Endothelial cell of umbilical vein (primary cell): Measurements from ENCODE around the gene INSIG2. TPM values are rescaled to one million over a fixed set of nuclear protein-coding genes. Genes with fewer than 3 reads are reported as not detected.

Experiments used
- BruUV-seq: library from RNA; stranded (reverse); fragments of 400-500 nt; replicated peaks from 2 replicates; lab custom pipeline; 2021; lab: Mats Ljungman, UMichigan
- CTCF ChIA-PET: fragments of 300-600, 350-600 bp; sonication (Branson Sonifier 250); formaldehyde crosslinking; loops from one replicate; lab custom pipeline; 2021; ENCODE audit warnings: antibody characterized with exemption, inconsistent platforms; lab: Charles Lee
- POLR2A ChIA-PET: fragments of 300-600, 350-600 bp; sonication (Branson Sonifier 250); formaldehyde crosslinking; loops from one replicate; lab custom pipeline; 2021; ENCODE audit warnings: antibody characterized with exemption, inconsistent platforms; lab: Charles Lee
- DNase-seq: peaks from one replicate; pipeline ENCODE4 v3.0.0-alpha.2; 2011; ENCODE audit warnings: low read depth, low spot score
- FAIRE-seq: peaks from 2 replicates; lab custom pipeline; 2011; peaks lifted over from hg19 to GRCh38; lab: Jason Lieb, UNC
- H2AFZ ChIP-seq: 2 replicates; pipeline ENCODE4 v1.6.0; 2012; ENCODE audit warnings: low read depth, low read length, control low read depth, inconsistent platforms
- H3K27ac ChIP-seq: 2 replicates; pipeline ENCODE4 v1.5.1; 2011; ENCODE audit warnings: low read depth, mild to moderate bottlenecking, control low read depth, low read length, moderate library complexity; ENCODE audit not compliant: insufficient read depth
- H3K27me3 ChIP-seq, 2 experiments: 2 replicates each; pipeline versions ENCODE4 v1.6.0 to v1.6.1; 2011; ENCODE audit warnings: low read length in 2 of 2, mixed read lengths in 1 of 2; ENCODE audit not compliant: control insufficient read depth in 2 of 2, insufficient read depth in 2 of 2
- H3K36me3 ChIP-seq, 2 experiments: 2 replicates in 1 of 2; 3 replicates in 1 of 2; pipeline ENCODE4 v1.5.1; 2011; ENCODE audit warnings: low read length in 2 of 2, mild to moderate bottlenecking in 1 of 2, moderate library complexity in 1 of 2; ENCODE audit not compliant: control insufficient read depth in 2 of 2, insufficient read depth in 2 of 2; ENCODE audit errors: extremely low read depth in 1 of 2
- H3K4me1 ChIP-seq: 3 replicates; pipeline ENCODE4 v1.5.1; 2011; ENCODE audit warnings: mild to moderate bottlenecking, low read length; ENCODE audit not compliant: control insufficient read depth, insufficient read depth; ENCODE audit errors: extremely low read depth
- H3K4me2 ChIP-seq: 2 replicates; pipeline ENCODE4 v1.6.1; 2011; ENCODE audit warnings: low read length, control low read depth, mixed read lengths; ENCODE audit not compliant: insufficient read depth
- H3K4me3 ChIP-seq, 3 experiments: fragments of 200-600 bp in 1 of 3; sonication (generic), shearing (Covaris generic) in 1 of 3; replicated peaks in 1 of 3; 2 replicates each; pipeline ENCODE4 v1.5.1; 2011 to 2016; ENCODE audit warnings: control low read depth in 3 of 3, low read length in 3 of 3, mild to moderate bottlenecking in 2 of 3, inconsistent platforms in 1 of 3, low read depth in 1 of 3, moderate library complexity in 1 of 3; ENCODE audit not compliant: insufficient read depth in 1 of 3
- H3K79me2 ChIP-seq: 2 replicates; pipeline ENCODE4 v1.6.0; 2012; ENCODE audit warnings: low read length, inconsistent platforms; ENCODE audit not compliant: control insufficient read depth, insufficient read depth
- H3K9ac ChIP-seq: replicated peaks from 2 replicates; pipeline ENCODE3; 2011; ENCODE audit warnings: low read length, control low read depth; ENCODE audit not compliant: insufficient read depth; ENCODE audit errors: extremely low read depth
- H3K9me1 ChIP-seq: replicated peaks from 3 replicates; pipeline ENCODE4 v1.6.0; 2011; ENCODE audit warnings: mild to moderate bottlenecking, low read length; ENCODE audit not compliant: control insufficient read depth, insufficient read depth; ENCODE audit errors: extremely low read depth
- H3K9me3 ChIP-seq: replicated peaks from 2 replicates; pipeline ENCODE4 v1.5.1; 2012; ENCODE audit warnings: low read length, inconsistent platforms; ENCODE audit not compliant: control insufficient read depth, insufficient read depth
- H4K20me1 ChIP-seq: replicated peaks from 2 replicates; pipeline ENCODE3; 2011; ENCODE audit warnings: mild to moderate bottlenecking, low read length; ENCODE audit not compliant: control insufficient read depth, insufficient read depth; ENCODE audit errors: extremely low read depth
- CTCF ChIP-seq, 2 donors: IDR thresholded peaks; 1 replicate in 1 of 2; 2 replicates in 1 of 2; pipeline ENCODE4 v1.5.1; 2011; ENCODE audit warnings: low read length in 2 of 2, mild to moderate bottlenecking in 2 of 2, moderate library complexity in 2 of 2, control low read depth in 1 of 2, inconsistent platforms in 1 of 2, low read depth in 1 of 2; ENCODE audit not compliant: insufficient read depth in 1 of 2; ENCODE audit errors: extremely low read depth in 1 of 2
- EZH2 ChIP-seq: IDR thresholded peaks from 2 replicates; pipeline ENCODE4 v1.6.1; 2012; ENCODE audit warnings: borderline replicate concordance, low read depth, mild to moderate bottlenecking, moderate library complexity, low read length, inconsistent platforms; ENCODE audit not compliant: severe bottlenecking
- FOS ChIP-seq: IDR thresholded peaks from 2 replicates; pipeline ENCODE4 v1.6.1; 2011; ENCODE audit warnings: mild to moderate bottlenecking, low read length, moderate library complexity, borderline replicate concordance; ENCODE audit not compliant: insufficient read depth
- GATA2 ChIP-seq: IDR thresholded peaks from 2 replicates; pipeline ENCODE4 v1.7.0; 2011; ENCODE audit warnings: low read depth, mild to moderate bottlenecking, moderate library complexity, mixed read lengths, low read length; ENCODE audit not compliant: insufficient read length, insufficient read depth
- JUN ChIP-seq: IDR thresholded peaks from 2 replicates; pipeline ENCODE4 v1.6.1; 2011; ENCODE audit warnings: borderline replicate concordance, low read depth; ENCODE audit not compliant: insufficient read length, insufficient read depth
- MAX ChIP-seq: IDR thresholded peaks from 2 replicates; pipeline ENCODE4 v1.6.1; 2011; ENCODE audit not compliant: insufficient read depth, insufficient read length
- MYC ChIP-seq: IDR thresholded peaks from one replicate; pipeline ENCODE4 v1.6.1; 2011; ENCODE audit warnings: mild to moderate bottlenecking, low read depth, low read length
- POLR2A ChIP-seq: IDR thresholded peaks from 2 replicates; pipeline ENCODE4 v1.6.1; 2012; ENCODE audit warnings: low read depth, mild to moderate bottlenecking, control low read depth, low read length
- POLR2AphosphoS5 ChIP-seq: IDR thresholded peaks from 2 replicates; pipeline ENCODE4 v1.6.1; 2012; ENCODE audit warnings: low read depth, mild to moderate bottlenecking, control low read depth, low read length, moderate library complexity; ENCODE audit not compliant: insufficient read depth
- dilution Hi-C: fragments of 300-500 bp; cut with MboI; formaldehyde crosslinking; loops from one replicate; pipeline ENCODE4 v1.15.0; 2019; ENCODE audit warnings: low sequenced_read_pairs; ENCODE audit not compliant: extremely low pct_ligation_motif_present
- intact Hi-C: fragments of 100-400 bp; cut with micrococcal nuclease; formaldehyde crosslinking; loops from one replicate; pipeline ENCODE4 v1.10.0; 2022
- polyA plus RNA-seq, 4 experiments: library from polyadenylated mRNA; depleted of rRNA in 3 of 4; stranded (reverse) in 3 of 4; unstranded in 1 of 4; fragments of >200 nt; gene quantifications; 2 replicates each; pipeline versions ENCODE4 v1.2.1 to v1.2.3, GENCODE V29; 2011 to 2012; ENCODE audit warnings: missing spikeins in 1 of 4
- total RNA-seq: library from RNA; stranded (reverse); gene quantifications from 2 replicates; pipeline ENCODE4 v1.2.3, GENCODE V29; 2021

The INSIG2 gene
- total and polyA plus RNA-seq, 2 donors (not counting 3 experiments of a cell fraction or from before 2014, with no cell fraction given), result 24.1 to 26.9 TPM

GRCh38 chr2:118103951-118104940 lies 16.0 kb downstream of the INSIG2 start:
- DNase-seq (no peak), FAIRE-seq (no peak)
- no peaks in the 10 kb centered on the region for H3K27me3 ChIP-seq
- H3K9me1 ChIP-seq, result no peaks in the 10 kb centered on the region
- peaks cover 12% of the 10 kb centered on the region for H3K79me2 ChIP-seq
- peaks cover 2 to 12% of the 10 kb centered on the region in 2 experiments for H3K36me3 ChIP-seq
- H3K9me3 ChIP-seq, result no peaks in the 10 kb centered on the region
- CTCF ChIA-PET, result interaction anchor here (2.0 kb wide), 1 partner anchor 15 kb away, joined by 4 read pairs; no protein-coding TSS in a partner anchor
- TF ChIP-seq JUN (no peak), EZH2 (no peak), GATA2 (no peak), MYC (no peak), MAX (no peak), POLR2A (no peak)
- dilution Hi-C loops (no loop called here), intact Hi-C loops (loop anchor here (1.0 kb wide), 1 partner anchor 12 kb away; no protein-coding TSS in a partner anchor)
- no peak overlapping the region for H3K4me3 ChIP-seq
- BruUV-seq, result no TSS peak
- H4K20me1 ChIP-seq, result no peaks in the 10 kb centered on the region
- no peaks in the 10 kb centered on the region for H3K4me1 ChIP-seq
- no peak overlapping the region for H3K27ac ChIP-seq
- no peak overlapping the region for H3K4me2 ChIP-seq
- H3K9ac ChIP-seq, result no peak overlapping the region
- H2AFZ ChIP-seq, result no peak overlapping the region
- POLR2A ChIA-PET, result no interaction called here

- no peak for TF ChIP-seq POLR2A
- no peak for TF ChIP-seq JUN
- no peak for TF ChIP-seq CTCF (IDR thresholded peaks at IDR 0.05; ENCODE audit: extremely low read depth in 1 of 2, insufficient read depth in 1 of 2, low read depth in 1 of 2, low read length in 2 of 2)
- TF ChIP-seq EZH2, result no peak
- TF ChIP-seq MAX, result no peak
- no peak for TF ChIP-seq POLR2AphosphoS5
- TF ChIP-seq MYC, result no peak
- no peak for TF ChIP-seq FOS
- no peak for TF ChIP-seq GATA2
- no TSS peak for BruUV-seq
- intact Hi-C loops (no loop called here), dilution Hi-C loops (no loop called here)
- no peaks in the 10 kb centered on the region for H3K9me3 ChIP-seq
- H3K4me2 ChIP-seq, result no peak overlapping the region
- DNase-seq (no peak), FAIRE-seq (no peak)
- no peak overlapping the region for H3K9ac ChIP-seq
- H3K36me3 ChIP-seq, result peaks cover 0 to 12% of the 10 kb centered on the region in 2 experiments
- CTCF ChIA-PET, result interaction anchor here (1.1 to 2.0 kb wide), 3 partner anchors 14 to 59 kb away, joined by 3 to 6 read pairs (median 4); no protein-coding TSS in a partner anchor
- no peak overlapping the region for H3K27ac ChIP-seq
- H2AFZ ChIP-seq, result no peak overlapping the region
- no peaks in the 10 kb centered on the region for H3K9me1 ChIP-seq
- H3K4me1 ChIP-seq, result no peaks in the 10 kb centered on the region
- H3K79me2 ChIP-seq, result peaks cover 8% of the 10 kb centered on the region
- POLR2A ChIA-PET, result no interaction called here
- H3K4me3 ChIP-seq, result no peak overlapping the region
- no peaks in the 10 kb centered on the region for H3K27me3 ChIP-seq
- H4K20me1 ChIP-seq, result no peaks in the 10 kb centered on the region
Measured at GRCh38 chr2:118105497-118105896, 17.2 kb downstream of the INSIG2 start.
